GM18519 (cell line): ENCODE data around the gene CAMK2A.

Experiments used
- ATAC-seq: cut with Tn5 transposase; IDR thresholded peaks from one replicate; pipeline ENCODE4 v1.9.1; 2021; ENCODE audit warnings: mild to moderate bottlenecking, moderate library complexity; ENCODE audit not compliant: unreplicated experiment, low FRiP score

Gene CAMK2A

GRCh38 chr5:150317048-150318003, 27.8 kb upstream of the CAMK2A start:
- ATAC-seq, result no peak

DNA sequence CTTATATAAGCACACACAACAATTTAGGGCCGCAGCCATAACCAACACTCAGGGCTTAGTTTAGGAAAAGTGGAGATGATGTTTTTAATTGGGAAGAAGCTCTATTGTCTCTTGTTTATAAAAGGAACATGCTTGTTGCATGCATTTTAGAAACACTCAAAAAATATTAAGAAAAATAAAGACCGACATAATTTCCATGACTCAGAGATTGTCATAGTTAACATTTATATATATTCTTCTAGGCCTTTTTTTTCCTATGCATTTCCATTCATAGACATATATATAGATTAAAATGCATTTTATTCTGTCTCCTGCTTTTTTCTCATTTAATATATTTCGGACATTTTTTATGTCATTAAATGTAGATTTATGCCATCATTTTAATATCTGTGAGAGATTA, 26.7 kb upstream of the CAMK2A start:
- no peak for ATAC-seq

DNA sequence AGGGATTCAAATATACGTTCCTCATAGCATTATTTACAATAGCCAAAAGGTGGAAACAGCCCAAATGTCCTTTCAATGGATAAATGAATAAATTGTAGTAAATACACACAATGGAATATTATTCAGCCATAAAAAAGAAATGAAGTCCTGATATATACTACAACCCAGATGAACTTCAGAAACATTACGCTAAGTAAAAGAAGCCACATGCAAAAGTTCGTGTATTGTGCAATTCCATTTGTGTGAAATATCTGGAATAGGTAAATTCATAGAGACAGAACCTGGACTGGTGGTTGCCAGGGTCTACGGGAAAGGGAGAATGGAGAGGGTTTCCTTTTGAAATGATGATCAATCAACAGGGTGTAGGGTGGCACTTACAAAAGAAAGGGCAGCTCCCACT, 25.7 kb upstream of the CAMK2A start:
- no peak for ATAC-seq

DNA sequence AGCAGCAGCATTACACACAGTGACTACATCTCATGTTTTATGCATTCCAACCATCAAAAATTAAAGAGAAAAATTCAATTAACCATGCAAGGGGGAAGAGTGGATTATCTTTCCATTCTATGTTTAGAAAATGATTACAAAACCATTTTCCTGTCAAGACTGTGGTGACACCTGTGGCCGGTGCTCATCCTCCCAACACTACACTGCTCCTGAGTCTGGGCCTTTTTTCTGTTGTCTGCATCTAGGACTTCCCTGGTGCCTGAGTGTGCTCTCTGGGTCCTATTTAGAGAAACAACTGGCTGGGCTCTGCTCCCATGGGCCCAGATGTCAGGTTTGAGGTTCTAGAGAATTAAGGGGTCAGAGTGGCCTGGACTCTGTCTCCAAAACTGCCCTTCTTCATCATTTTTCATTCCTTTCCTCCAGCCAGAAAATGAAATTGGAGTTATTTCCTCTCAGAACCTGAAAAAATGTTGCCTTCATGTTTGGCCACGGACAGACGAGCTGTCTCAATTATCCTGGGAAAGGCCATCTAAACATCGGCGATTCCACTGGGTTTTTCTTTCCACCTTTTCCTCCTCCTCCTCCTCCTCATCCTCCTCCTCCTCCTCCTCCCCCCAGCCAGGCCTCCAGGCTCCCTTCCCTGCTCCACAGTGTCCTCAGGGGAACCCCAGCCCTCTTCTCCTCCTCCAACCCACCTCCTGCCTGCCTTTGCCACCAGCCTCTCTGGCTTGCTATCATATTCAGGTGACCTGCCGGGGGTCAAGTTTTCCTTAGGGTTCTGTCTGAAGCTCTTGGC, 24.5 kb upstream of the CAMK2A start:
- ATAC-seq, result no peak

GRCh38 chr5:150313501-150313900, 23.9 kb upstream of the CAMK2A start:
- no peak for ATAC-seq

- ATAC-seq, result no peak
Measured at GRCh38 chr5:150312518-150312917, 22.9 kb upstream of the CAMK2A start.

- ATAC-seq, result no peak
Measured at GRCh38 chr5:150311015-150311692, 21.6 kb upstream of the CAMK2A start.

GRCh38 chr5:150310246-150310645, 20.7 kb upstream of the CAMK2A start:
- no peak for ATAC-seq

- no peak for ATAC-seq
Measured at GRCh38 chr5:150309886-150310239, 20.3 kb upstream of the CAMK2A start.

GRCh38 chr5:150309101-150309885, 19.7 kb upstream of the CAMK2A start:
- no peak for ATAC-seq

DNA sequence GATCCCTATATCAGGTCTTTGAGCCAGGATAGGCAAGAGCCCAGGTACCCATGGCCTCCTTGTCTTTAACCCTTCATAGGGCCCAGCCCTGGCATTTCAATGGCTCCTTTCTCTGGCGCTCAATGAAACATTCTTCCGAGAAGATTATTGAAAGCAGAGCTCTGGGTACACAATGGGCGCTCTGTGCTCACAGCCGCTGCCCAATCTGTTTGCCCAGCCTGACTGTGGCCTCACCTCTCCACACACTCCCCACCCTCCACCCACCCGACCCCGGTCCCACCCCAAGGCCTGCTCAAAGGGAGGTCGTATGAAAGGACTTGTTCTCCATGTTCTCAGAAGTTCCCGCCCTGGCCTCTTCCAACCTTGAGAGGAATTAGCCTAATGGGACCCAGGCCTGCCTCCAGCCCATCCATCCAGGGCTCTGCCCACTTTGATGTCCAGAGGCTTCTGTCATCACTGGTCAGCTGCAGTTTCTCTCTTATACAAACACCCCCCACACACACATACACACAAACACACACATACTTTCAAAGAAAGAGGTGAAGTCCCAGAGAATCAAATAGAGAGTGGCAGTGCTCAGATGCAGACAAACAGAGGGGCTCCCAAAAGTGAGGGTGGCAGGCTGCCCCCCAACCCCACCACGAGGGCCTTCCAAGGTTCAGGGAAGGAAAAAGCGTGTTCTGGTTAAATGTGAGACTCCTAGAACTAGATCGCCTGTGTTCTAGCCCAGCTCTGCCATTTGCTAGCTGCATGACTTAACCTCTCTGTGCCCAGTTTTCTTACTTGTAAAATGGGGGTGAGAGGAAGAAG, 18.2 kb upstream of the CAMK2A start:
- no peak for ATAC-seq

GRCh38 chr5:150306775-150307174, 17.2 kb upstream of the CAMK2A start:
- ATAC-seq, result no peak

- no peak for ATAC-seq
Measured at GRCh38 chr5:150305557-150305956, 16.0 kb upstream of the CAMK2A start.

DNA sequence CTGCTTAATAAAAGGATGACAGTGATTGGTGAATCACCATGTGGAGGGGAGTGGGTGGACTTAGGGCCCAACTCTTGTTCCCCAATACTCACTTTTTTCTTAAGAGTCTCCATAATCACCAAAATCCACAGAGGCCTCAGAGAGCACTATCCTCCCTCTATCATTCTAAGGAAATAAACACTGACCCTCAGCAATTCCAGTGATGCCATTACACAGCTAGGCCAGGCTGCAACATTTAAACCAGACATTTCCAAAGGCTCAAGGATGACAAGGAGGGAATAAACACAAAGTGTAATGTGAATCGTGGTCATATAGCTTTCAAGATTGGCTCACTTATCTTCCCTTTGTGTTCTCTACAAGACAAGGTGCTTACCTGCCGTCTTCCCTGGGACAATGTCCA, 15.5 kb upstream of the CAMK2A start:
- no peak for ATAC-seq

DNA sequence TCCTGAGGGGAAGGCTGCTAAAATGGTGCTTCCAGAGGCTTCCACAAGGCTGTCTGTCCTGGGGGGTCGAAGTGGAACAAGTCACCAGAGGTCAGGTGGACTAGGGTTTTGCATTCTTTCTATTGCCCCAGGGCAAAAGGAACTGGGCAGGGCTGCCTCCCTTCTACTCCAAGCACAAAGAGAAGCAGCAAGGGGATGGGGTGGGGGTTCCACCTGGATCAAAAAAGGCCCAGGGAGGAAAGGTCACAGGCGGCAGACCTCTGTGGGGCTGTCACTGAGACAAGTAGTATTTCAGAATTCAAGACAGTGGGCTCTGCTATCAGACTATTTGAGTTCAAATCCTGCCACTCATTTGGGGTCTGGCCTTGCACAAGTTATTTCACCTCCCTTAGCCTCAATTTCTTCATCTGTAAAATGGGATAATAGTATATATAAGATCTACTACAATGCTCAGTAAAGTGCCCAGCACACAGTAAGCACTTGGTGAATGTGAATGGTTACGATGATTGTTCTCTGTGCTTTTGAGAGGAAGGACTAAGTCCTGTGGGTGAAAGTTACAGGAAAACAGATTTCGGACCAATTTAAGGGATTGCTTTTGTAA, 15.0 kb upstream of the CAMK2A start:
- no peak for ATAC-seq

GRCh38 chr5:150303660-150304386, 14.2 kb upstream of the CAMK2A start:
- no peak for ATAC-seq

- ATAC-seq, result no peak
Measured at GRCh38 chr5:150303070-150303615, 13.6 kb upstream of the CAMK2A start.
